ENCODE measurements around the gene SH3BP5. TPM values are rescaled to one million over a fixed set of nuclear protein-coding genes. Genes with fewer than 3 reads are reported as not detected.

SH3BP5 gene
- total and polyA plus RNA-seq, 4 donors: 50.3 to 76.6 (median 67.3) TPM

- WGBS, 2 donors: 78 to 82% methylated on average over 4 of the region's 4 CpGs
- no peak overlapping the region for H3K9ac ChIP-seq (ENCODE audit: insufficient read depth in 1 of 2, low read length in 2 of 2)
- ATAC-seq (ENCODE audit: insufficient read depth, low FRiP score) (no peak), DNase-seq (no peak)
- TF ChIP-seq, protein P1, sequence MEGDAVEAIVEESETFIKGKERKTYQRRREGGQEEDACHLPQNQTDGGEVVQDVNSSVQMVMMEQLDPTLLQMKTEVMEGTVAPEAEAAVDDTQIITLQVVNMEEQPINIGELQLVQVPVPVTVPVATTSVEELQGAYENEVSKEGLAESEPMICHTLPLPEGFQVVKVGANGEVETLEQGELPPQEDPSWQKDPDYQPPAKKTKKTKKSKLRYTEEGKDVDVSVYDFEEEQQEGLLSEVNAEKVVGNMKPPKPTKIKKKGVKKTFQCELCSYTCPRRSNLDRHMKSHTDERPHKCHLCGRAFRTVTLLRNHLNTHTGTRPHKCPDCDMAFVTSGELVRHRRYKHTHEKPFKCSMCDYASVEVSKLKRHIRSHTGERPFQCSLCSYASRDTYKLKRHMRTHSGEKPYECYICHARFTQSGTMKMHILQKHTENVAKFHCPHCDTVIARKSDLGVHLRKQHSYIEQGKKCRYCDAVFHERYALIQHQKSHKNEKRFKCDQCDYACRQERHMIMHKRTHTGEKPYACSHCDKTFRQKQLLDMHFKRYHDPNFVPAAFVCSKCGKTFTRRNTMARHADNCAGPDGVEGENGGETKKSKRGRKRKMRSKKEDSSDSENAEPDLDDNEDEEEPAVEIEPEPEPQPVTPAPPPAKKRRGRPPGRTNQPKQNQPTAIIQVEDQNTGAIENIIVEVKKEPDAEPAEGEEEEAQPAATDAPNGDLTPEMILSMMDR (IDR thresholded peaks at IDR 0.05; ENCODE audit: control extremely low read depth, extremely low read depth): no peak
- no peaks in the 10 kb centered on the region for H3K36me3 ChIP-seq (ENCODE audit: control insufficient read depth in 4 of 4, insufficient read depth in 4 of 4, low read length in 4 of 4)
- H3K4me3 ChIP-seq: no peak overlapping the region
- H3K4me1 ChIP-seq (ENCODE audit: control insufficient read depth in 5 of 5, insufficient read depth in 5 of 5, low read length in 5 of 5): peaks cover 0 to 1% (median 0%) of the 10 kb centered on the region in 5 donors
- no peaks in the 10 kb centered on the region for H3K27me3 ChIP-seq (ENCODE audit: control insufficient read depth in 3 of 3, insufficient read depth in 3 of 3, low read length in 2 of 3)
- H3K9me3 ChIP-seq (ENCODE audit: control insufficient read depth in 4 of 4, insufficient read depth in 3 of 4, low read length in 3 of 4): peaks cover 0 to 3% (median 1%) of the 10 kb centered on the region in 4 donors
- no peak overlapping the region for H3K27ac ChIP-seq (ENCODE audit: low read depth in 1 of 2, low read length in 1 of 2)
Observed at GRCh38 chr3:15345608-15346137, 13.3 kb upstream of the SH3BP5 start.

- H3K36me3 ChIP-seq (ENCODE audit: control insufficient read depth in 4 of 4, insufficient read depth in 4 of 4, low read length in 4 of 4): no peaks in the 10 kb centered on the region
- no peak overlapping the region for H3K4me3 ChIP-seq
- H3K4me1 ChIP-seq (ENCODE audit: control insufficient read depth in 5 of 5, insufficient read depth in 5 of 5, low read length in 5 of 5): peaks cover 0 to 1% (median 0%) of the 10 kb centered on the region in 5 donors
- no peak for DNase-seq
- TF ChIP-seq, protein P1 (IDR thresholded peaks at IDR 0.05; ENCODE audit: control extremely low read depth, extremely low read depth): no peak
- no peaks in the 10 kb centered on the region for H3K27me3 ChIP-seq (ENCODE audit: control insufficient read depth in 3 of 3, insufficient read depth in 3 of 3, low read length in 2 of 3)
- peaks cover 0 to 3% (median 1%) of the 10 kb centered on the region in 4 donors for H3K9me3 ChIP-seq (ENCODE audit: control insufficient read depth in 4 of 4, insufficient read depth in 3 of 4, low read length in 3 of 4)
- no peak overlapping the region for H3K27ac ChIP-seq (ENCODE audit: low read depth in 1 of 2, low read length in 1 of 2)
- ATAC-seq (ENCODE audit: insufficient read depth, low FRiP score): no peak
- H3K9ac ChIP-seq (ENCODE audit: insufficient read depth in 1 of 2, low read length in 2 of 2): no peak overlapping the region
- WGBS, 2 donors: 78 to 82% methylated on average over 4 of the region's 4 CpGs
Observed at GRCh38 chr3:15345066-15345607, 12.8 kb upstream of the SH3BP5 start.

- H3K36me3 ChIP-seq (ENCODE audit: control insufficient read depth in 4 of 4, insufficient read depth in 4 of 4, low read length in 4 of 4): no peaks in the 10 kb centered on the region
- peaks cover 0 to 5% (median 0%) of the 10 kb centered on the region in 5 donors for H3K4me1 ChIP-seq (ENCODE audit: control insufficient read depth in 5 of 5, insufficient read depth in 5 of 5, low read length in 5 of 5)
- H3K4me3 ChIP-seq: no peak overlapping the region
- H3K9me3 ChIP-seq (ENCODE audit: control insufficient read depth in 4 of 4, insufficient read depth in 3 of 4, low read length in 3 of 4): peaks cover 0 to 3% (median 1%) of the 10 kb centered on the region in 4 donors
- TF ChIP-seq, protein P1 (IDR thresholded peaks at IDR 0.05; ENCODE audit: control extremely low read depth, extremely low read depth): no peak
- H3K27ac ChIP-seq (ENCODE audit: low read depth in 1 of 2, low read length in 1 of 2): peak overlapping the region in 1 of 2 donors; percentile 67
- H3K9ac ChIP-seq (ENCODE audit: insufficient read depth in 1 of 2, low read length in 2 of 2): no peak overlapping the region
- DNase-seq (no peak), ATAC-seq (ENCODE audit: insufficient read depth, low FRiP score) (no peak)
- 18 to 72% methylated on average over 1 of the region's 1 CpG for WGBS, 2 donors
- no peaks in the 10 kb centered on the region for H3K27me3 ChIP-seq (ENCODE audit: control insufficient read depth in 3 of 3, insufficient read depth in 3 of 3, low read length in 2 of 3)
Observed at GRCh38 chr3:15342945-15343344, 10.6 kb upstream of the SH3BP5 start.
